Activated naive CD4-positive, alpha-beta T cell treated with anti-CD3 and anti-CD28 coated beads, Interleukin-2, amount 50 U/mL, for 72 hours (primary cell): Measurements from ENCODE around the gene CERCAM. TPM values are rescaled to one million over a fixed set of nuclear protein-coding genes. Genes with fewer than 3 reads are reported as not detected.

Source experiments
- ATAC-seq, 2 donors: fragments of 150-1000 bp; cut with Tn5 transposase; 2 replicates each; pipeline ENCODE4 v1.10.0; 2021; ENCODE audit warnings: mild to moderate bottlenecking in 2 of 2, moderate library complexity in 2 of 2
- DNase-seq, 2 donors: peaks; one replicate each; pipeline ENCODE4 v3.0.0; 2021 to 2022; ENCODE audit warnings: low spot score in 2 of 2
- H3K27ac Mint-ChIP-seq, 2 donors: one replicate each; pipeline ENCODE4 v1.8.0; 2022; ENCODE audit warnings: mild to moderate bottlenecking in 2 of 2, mixed read lengths in 2 of 2
- H3K36me3 Mint-ChIP-seq, 2 donors: one replicate each; pipeline ENCODE4 v1.8.0; 2022; ENCODE audit warnings: mixed read lengths in 2 of 2
- H3K9me3 Mint-ChIP-seq, 2 donors: one replicate each; pipeline ENCODE4 v1.8.0; 2022; ENCODE audit warnings: mixed read lengths in 2 of 2
- total RNA-seq, 2 donors: library from RNA; stranded (reverse); gene quantifications; one replicate each; pipeline ENCODE4 v1.2.3, GENCODE V29; 2022

Gene CERCAM, protein sequence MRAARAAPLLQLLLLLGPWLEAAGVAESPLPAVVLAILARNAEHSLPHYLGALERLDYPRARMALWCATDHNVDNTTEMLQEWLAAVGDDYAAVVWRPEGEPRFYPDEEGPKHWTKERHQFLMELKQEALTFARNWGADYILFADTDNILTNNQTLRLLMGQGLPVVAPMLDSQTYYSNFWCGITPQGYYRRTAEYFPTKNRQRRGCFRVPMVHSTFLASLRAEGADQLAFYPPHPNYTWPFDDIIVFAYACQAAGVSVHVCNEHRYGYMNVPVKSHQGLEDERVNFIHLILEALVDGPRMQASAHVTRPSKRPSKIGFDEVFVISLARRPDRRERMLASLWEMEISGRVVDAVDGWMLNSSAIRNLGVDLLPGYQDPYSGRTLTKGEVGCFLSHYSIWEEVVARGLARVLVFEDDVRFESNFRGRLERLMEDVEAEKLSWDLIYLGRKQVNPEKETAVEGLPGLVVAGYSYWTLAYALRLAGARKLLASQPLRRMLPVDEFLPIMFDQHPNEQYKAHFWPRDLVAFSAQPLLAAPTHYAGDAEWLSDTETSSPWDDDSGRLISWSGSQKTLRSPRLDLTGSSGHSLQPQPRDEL
- total RNA-seq = 1 to 10 TPM; 1.2 to 3.2 TPM

DNA sequence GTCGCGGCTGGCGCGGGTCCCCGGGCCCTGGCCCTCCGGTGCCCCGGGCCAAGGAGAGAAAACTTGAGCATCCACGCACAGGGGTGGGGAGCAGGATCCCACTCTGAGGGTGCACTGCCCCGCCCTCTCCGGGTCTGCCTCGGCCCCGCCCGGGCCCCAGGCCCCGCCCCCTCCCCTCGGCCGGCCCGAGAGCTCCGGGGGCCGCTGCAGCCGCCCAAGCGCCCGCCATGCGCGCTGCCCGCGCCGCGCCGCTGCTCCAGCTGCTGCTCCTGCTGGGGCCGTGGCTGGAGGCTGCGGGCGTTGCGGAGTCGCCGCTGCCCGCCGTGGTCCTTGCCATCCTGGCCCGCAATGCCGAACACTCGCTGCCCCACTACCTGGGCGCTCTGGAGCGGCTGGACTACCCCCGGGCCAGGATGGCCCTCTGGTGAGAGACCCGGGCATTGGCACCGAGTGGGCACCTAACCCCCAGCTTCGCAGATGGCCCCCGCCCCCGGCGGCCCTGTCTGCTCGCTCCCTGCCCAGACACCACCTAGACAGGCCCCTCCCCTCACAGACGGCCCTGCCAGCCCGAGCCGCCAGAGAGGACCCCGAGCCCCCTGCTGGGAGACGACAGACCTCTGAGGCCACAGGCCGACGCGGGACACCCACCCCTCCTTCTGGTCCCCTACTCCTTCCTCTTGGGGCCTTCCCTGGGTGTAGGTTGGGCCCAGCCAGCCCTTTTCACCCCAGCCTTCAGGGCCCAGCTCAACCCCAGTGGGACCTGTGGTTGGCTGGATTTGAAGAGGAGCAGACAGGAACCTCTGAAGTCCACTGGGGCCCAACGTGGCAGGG, at the start of gene CERCAM:
Gene CERCAM, plus strand, starts transcription at position 207 of the 831 bp plus-strand sequence. Its CDS starts 21 bp downstream, at position 228.
- ATAC-seq = peak; percentile 73 to 87
- H3K9me3 Mint-ChIP-seq = no peaks in the 10 kb centered on the region
- peak; percentile 65 to 68 for DNase-seq
- no peak within 1 kb of the TSS for H3K27ac Mint-ChIP-seq
- H3K36me3 Mint-ChIP-seq = no peaks in the 10 kb centered on the region

DNA sequence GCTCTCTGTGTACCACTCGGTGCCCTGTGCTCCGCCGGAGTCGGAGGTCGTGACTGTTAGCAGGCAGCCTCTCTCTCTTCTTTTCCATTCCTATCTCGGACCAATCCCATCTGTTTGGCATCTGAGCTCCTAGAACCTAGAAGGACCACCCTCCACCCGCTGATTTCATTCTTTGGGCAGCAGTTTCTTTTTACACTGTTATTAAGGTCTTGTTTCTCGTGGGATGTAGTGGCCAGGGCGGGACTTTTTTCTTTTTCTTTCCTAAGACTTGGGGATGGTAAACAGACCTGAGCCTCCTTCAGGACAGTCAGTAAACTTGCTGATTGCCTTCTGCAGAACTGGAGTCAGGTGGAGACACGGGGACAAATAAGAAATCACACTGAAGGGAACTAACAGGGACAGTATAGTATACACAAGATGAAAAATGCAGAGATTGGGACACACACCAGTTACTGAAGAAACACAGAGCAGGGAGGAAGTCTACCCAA, 49.0 kb upstream of the CERCAM start:
- peak overlapping the region; percentile 88 to 90 for H3K27ac Mint-ChIP-seq
- ATAC-seq (no peak), DNase-seq (no peak)
- H3K36me3 Mint-ChIP-seq = peaks cover 10 to 16% of the 10 kb centered on the region in 2 donors
- no peaks in the 10 kb centered on the region for H3K9me3 Mint-ChIP-seq

DNA sequence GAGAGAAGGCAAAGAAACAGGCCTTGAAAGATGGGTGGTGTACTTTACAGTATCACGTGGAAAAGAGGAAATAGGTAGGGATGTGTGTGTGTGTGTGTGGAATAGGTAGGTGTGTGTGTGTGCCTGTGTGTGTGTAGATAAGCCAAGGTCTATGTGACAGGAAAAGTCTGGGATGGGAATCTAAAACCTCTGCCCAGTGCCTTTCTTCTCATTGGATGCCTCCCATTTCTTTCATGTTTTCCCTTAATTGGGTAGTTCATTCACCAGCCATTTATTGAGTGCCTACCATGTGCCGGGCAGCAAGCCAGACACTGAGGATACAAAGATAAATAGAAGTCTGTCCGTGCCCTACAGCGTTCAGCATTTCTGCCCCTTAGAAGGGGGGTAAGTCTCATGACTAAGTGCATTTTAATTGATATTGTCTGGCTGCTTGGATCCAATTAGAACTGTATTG, 48.4 kb upstream of the CERCAM start:
- ATAC-seq (no peak), DNase-seq (no peak)
- Mint-ChIP-seq H3K27ac (peak overlapping the region; percentile 88 to 90), H3K9me3 (no peaks in the 10 kb centered on the region), H3K36me3 (peaks cover 10 to 16% of the 10 kb centered on the region in 2 donors)

DNA sequence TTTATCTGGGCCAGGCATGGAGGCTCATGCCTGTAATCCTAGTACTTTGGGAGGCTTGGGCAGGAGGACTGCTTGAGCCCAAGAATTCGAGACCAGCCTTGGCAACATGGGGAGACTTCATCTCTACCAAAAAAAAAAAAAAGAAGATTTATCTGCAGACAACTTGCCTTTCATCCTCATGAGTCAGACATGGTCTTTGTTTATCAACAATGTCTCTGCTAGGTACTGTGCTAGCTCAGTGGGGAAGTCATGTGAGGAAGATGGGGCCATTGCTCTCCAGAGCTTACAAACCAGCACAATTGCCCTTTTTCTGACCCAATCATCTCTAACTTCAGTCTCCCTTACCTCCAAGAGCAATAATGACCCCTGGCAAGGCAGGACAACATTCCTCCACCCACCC, 47.9 kb upstream of the CERCAM start:
- peaks cover 10 to 16% of the 10 kb centered on the region in 2 donors for H3K36me3 Mint-ChIP-seq
- DNase-seq (no peak), ATAC-seq (no peak)
- H3K27ac Mint-ChIP-seq = peak overlapping the region; percentile 60 to 88
- H3K9me3 Mint-ChIP-seq = no peaks in the 10 kb centered on the region

DNA sequence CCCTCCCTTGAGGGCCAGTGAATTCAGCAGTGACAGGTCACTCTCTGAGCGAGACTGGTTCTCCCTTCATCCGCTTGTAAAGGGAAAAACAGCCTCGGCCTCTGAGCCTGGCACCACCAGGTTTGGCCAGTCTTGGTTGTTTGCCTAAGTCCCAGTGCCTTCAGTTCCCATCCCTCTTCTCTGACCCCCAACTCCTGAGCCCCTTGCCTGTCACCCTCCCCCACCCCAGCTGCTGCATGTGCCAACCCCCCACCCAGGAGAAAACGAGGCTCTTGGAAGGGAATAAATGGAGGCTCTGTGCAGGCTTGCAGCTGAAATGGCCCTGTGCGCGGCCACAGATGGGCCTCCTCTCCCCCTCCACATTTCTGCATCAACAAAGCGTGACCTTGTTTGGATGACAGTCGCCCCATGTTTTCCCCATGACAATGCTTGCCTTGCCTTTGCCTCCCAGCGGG, 46.4 kb upstream of the CERCAM start:
- no peaks in the 10 kb centered on the region for H3K9me3 Mint-ChIP-seq
- DNase-seq = no peak
- H3K27ac Mint-ChIP-seq = no peak overlapping the region
- no peak for ATAC-seq
- peaks cover 10 to 21% of the 10 kb centered on the region in 2 donors for H3K36me3 Mint-ChIP-seq

DNA sequence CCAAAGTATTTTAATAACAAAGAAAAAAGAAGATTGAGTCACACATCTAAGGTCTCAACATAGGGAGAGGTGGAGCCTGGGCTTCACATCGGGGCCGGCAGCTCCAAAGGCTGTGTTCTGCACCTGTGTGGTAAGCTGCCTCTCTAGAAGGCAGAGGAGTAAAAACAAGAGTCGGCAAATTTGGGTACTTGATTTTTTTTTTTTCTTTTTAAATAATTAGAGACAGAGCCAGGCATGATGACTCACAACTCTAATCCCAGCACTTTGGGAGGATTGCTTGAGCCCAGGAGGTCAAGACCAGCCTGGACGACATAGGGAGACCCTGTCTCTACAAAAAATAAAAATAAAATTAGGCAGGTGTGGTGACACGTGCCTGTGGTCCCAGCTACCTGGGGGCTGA, 44.8 kb upstream of the CERCAM start:
- Mint-ChIP-seq H3K9me3 (no peaks in the 10 kb centered on the region), H3K36me3 (peaks cover 10 to 21% of the 10 kb centered on the region in 2 donors), H3K27ac (no peak overlapping the region)
- no peak for DNase-seq
- ATAC-seq = no peak

DNA sequence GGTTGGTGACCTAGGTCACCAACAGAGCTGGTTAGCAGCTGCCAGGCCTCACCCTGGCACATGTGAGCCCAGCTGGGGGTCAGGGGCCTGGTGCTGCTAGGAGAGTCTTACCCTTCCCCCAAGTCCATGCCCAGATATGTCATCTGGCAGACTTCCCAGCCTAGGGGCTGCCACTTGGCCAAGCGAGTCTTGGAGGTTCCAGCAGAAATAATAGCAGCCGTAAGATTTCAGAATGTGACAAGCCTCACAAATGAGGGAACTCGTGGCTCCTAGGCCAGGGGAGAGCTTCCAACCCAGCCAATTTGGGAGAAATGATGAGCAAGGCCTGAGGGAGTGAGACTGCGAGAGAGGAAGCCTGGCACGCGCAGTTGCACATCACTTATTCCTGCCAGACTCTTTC, 38.4 kb upstream of the CERCAM start:
- Mint-ChIP-seq H3K36me3 (peaks cover 0 to 5% of the 10 kb centered on the region in 2 donors), H3K9me3 (no peaks in the 10 kb centered on the region), H3K27ac (no peak overlapping the region)
- no peak for DNase-seq
- ATAC-seq = no peak

DNA sequence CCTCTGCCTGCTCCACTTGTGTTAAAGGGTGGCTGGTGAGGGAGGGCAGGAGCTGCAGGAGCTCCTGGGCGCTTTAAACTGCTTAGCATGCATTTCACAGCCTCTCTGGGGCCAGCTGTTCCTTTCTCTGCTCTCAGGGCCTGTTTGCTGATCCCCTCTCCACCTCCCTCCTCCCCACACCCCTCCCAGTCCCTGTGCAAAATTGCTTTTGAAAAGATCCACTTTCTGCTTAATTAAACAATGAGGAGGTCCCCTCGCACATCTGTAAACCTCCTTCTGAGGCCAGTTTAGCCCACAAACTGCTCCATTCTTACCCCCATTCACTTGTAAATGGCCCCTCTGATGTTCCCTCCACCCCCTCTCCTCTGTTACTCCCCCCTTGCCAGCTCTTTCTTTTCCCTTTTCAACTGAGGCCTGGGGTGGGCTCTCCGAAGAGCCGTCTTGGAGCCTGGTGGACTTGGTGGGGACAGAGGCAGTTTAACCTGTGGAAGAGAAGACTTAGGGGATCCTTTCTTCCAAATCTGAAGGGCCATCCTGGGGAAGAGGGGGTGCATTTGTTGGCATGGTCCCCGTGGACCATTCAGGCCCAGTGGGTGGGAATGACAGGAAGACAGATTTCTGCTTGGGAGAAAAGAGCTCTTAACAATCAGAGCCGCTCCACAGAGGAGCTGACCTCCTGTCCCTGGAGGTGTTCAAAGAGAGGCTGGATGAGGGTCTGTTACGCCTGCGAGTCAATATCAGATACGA, 37.5 kb upstream of the CERCAM start:
- Mint-ChIP-seq H3K27ac (peak overlapping the region in 1 of 2 donors; percentile 57), H3K9me3 (no peaks in the 10 kb centered on the region), H3K36me3 (peaks cover 0 to 5% of the 10 kb centered on the region in 2 donors)
- no peak for DNase-seq
- no peak for ATAC-seq

DNA sequence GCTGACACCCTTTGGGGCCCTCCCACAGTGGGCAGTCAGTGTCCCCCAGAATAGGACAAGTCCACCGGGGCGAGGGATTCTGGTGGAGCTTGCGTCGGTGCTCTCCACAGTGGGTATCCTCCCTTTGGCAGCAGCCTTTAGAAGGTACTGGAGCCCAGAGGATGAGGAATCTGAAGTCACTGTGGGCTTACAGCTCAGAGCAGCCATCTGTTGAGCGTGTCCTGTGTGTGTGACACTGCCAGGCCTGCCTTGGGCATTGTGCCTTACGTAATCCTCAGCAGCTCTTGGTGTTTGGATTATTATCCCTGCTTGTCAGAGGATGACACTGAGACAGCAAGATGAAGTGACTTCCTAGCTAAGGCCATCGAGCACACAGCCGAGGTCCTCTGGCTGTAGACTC, 36.9 kb upstream of the CERCAM start:
- DNase-seq (no peak), ATAC-seq (no peak)
- Mint-ChIP-seq H3K9me3 (no peaks in the 10 kb centered on the region), H3K36me3 (peaks cover 0 to 1% of the 10 kb centered on the region in 2 donors), H3K27ac (peak overlapping the region in 1 of 2 donors; percentile 57)

DNA sequence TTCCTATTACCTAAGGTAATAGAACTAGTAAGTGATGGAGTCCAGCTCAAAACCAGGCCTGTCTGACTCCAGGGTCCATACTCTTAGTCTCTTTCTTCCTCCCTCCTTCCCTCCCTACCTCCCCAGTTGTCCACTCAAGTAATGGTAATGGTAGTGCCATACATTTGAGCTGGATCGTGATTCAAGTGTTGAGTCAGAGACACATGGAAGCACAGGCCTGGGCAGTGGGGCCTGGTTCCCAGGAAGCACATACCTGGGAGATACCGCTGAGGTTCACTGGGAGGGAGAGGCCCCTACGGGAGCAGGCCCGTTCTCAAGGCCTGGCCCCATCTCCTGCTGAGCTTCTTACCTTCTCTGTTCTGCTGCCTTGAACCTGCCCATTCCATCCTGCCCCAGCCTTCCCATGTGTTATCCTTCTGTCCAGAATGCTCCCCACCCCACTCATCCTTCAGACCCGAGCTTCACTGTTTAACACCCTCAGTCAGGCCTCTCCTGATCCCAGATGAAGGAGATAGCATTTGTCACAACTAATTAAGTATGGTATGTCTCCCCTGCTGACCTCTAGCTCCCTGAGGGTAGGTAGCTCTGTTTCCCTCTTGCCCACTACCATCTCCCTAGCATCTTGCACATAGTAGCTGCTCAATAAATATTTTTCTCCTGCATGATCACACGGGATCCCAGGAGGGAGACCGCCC, 35.7 kb upstream of the CERCAM start:
- H3K9me3 Mint-ChIP-seq = no peaks in the 10 kb centered on the region
- DNase-seq = no peak
- H3K36me3 Mint-ChIP-seq = no peaks in the 10 kb centered on the region
- H3K27ac Mint-ChIP-seq = peak overlapping the region in 1 of 2 donors; percentile 72
- no peak for ATAC-seq

DNA sequence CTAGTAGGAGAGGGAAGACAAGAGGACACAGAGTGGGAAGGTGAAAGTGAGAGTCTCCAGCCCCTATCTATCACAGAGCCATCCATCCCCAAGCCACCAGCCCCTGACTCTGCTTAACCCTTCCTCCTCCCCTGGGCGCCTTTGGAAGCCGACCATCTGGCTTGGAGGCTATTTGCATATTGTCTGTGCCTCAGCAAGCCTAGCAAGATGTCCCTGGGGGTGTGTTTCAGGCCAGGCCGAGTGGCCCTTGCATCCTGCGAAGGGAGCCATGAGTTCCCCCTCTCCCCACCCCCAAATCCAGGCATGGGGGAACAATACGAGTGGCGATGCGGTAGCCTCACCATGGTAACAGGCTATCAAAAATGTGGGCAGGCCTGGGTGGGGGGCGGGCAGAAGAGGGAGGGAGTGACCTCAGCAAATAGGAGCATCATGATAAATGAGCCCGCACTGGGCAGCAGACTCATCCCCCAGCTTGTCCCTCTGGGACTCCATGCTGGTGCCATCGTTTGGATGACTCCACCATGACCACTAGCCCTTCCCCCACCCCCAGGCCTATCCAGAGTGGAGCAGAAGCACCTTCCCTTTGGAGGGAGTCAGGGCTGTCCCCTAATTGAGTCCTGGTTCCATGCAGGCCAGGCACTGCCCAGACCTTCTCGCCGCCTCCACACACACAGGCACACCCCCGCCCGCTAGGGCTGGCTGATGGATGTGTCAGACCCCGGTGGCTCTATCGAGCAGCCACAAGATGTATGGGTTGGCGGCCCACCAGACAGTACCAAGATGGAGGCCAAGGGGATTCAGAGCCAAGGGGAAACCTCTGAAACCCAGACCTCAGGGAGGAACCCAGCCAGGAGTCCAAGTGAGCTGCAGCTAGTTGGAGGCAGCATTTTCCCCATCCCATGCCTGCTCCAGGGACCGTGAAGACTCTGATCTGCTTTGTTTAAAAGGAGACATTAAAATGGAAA, 34.9 kb upstream of the CERCAM start:
- Mint-ChIP-seq H3K36me3 (no peaks in the 10 kb centered on the region), H3K9me3 (no peaks in the 10 kb centered on the region), H3K27ac (peak overlapping the region in 1 of 2 donors; percentile 72)
- no peak for DNase-seq
- ATAC-seq = no peak

DNA sequence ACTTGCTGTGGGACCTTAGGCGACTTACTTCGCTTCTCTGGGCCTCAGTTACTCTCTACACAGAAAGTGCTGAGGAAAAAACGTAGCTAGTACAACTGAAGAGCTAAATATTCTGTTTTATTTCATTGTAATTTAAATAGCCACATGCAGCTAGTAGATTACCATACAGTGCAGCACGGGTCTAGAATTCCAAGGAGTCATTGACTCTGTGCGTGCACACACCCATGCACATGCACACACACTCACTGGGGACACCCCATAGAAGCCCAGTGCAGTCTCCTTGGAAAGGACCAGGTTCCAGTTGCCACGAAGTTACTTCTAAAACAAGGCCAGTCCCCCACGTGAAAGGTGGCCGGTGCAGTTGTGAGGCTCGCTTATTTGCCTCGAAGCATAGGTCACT, 32.5 kb upstream of the CERCAM start:
- DNase-seq (no peak), ATAC-seq (no peak)
- H3K36me3 Mint-ChIP-seq = peaks cover 0 to 4% of the 10 kb centered on the region in 2 donors
- H3K9me3 Mint-ChIP-seq = no peaks in the 10 kb centered on the region
- no peak overlapping the region for H3K27ac Mint-ChIP-seq

DNA sequence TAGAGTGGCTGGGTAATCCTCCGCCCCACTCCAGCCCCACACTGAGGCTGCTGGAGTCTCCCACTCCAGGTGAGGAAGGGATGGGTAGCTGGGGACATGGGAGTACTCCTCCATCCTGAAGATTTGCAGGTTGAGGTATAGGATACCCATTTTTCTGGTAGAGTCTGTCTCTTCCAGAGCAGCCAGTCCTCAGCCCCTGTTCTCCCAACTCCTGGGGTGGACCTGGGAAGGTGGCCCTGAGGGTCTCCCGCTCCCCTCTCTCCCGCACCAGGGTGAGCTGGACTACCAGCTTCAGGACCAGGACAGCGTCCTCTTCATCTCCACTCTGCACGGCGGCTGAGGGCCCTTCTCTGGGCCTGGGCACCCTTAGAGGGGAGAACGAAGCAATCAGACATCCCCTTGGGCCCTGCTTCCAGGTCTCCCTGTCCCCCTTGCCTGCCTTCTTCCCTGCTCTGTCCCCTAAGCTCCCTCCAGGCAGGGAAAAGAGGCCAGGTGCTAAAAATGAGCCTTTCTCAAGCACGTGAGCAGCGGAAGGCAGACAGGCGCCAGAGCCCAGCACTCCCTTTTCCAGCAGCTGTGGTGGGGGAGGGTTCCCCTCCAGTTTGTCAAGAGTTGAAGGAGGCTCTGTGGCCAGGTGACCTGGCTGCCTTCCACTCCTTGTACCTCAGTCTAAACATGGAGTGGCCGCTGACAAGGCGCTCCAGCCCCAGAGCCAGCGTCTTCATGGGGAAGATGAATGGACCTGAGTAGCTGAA, 31.1 kb upstream of the CERCAM start:
- Mint-ChIP-seq H3K36me3 (peaks cover 0 to 4% of the 10 kb centered on the region in 2 donors), H3K27ac (no peak overlapping the region)

DNA sequence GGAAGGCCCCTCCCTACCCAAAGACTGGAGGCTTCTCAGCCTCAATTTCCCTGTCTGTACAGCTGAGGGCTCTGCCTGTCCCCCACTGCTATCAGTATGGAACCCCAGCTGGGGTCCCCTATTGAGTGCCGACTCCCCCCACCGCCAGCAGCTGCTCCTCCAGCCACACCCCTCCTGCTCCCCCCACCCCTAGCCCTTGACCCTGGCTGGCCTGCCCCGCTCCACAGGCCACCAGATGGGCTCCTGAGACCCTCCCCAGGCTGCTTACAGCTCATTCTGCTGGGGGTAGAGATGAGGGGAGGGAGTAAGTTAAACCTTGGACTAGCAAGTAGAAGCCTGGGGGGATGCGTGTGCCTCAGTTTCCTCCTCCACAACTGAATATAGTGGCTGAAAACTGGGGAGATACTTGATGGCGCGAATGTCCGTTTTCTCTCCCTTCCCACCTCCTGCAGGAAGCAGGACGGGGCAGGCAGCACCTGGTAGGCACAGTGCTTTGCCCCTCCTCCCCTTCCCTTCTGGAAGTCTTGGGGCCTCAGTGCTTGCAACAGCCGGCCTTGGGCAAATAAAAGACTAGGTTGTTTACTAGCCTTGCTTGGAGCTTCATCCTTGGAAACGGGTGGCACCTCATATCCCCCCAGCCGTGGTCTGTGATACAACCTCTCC, 30.4 kb upstream of the CERCAM start:
- no peak for DNase-seq
- peaks cover 0 to 4% of the 10 kb centered on the region in 2 donors for H3K36me3 Mint-ChIP-seq
- no peak overlapping the region for H3K27ac Mint-ChIP-seq
- no peak for ATAC-seq
- no peaks in the 10 kb centered on the region for H3K9me3 Mint-ChIP-seq

More for the DNA sequence above, 31.1 kb upstream of the CERCAM start:
- DNase-seq (no peak), ATAC-seq (no peak)
- no peaks in the 10 kb centered on the region for H3K9me3 Mint-ChIP-seq
